HepG2 (cell line): ENCODE results near the gene NDUFB3. TPM values are rescaled to one million over a fixed set of nuclear protein-coding genes. Genes with fewer than 3 reads are reported as not detected.

Experiments
- AGO1 ChIP-seq: fragments of 200-400 bp; formaldehyde crosslinking; IDR thresholded peaks from 2 replicates; pipeline ENCODE4 v1.6.1; 2017; ENCODE audit warnings: mild to moderate bottlenecking, low read depth, low read length, moderate library complexity; ENCODE audit not compliant: poor library complexity, severe bottlenecking
- BORCS8-MEF2B ChIP-seq: sonication (generic); formaldehyde crosslinking; IDR thresholded peaks from 2 replicates; pipeline ENCODE4 v1.8.0; 2022; ENCODE audit warnings: mild to moderate bottlenecking, missing genetic modification reagents
- EED ChIP-seq: sonication (generic); formaldehyde crosslinking; IDR thresholded peaks from 2 replicates; pipeline ENCODE4 v1.5.0; 2020; ENCODE audit warnings: mild to moderate bottlenecking, missing genetic modification reagents
- FOXP1 ChIP-seq, 2 experiments: fragments of 450-650 bp in 1 of 2; IDR thresholded peaks; 2 replicates each; pipeline ENCODE4 v1.6.1; 2017 to 2018; ENCODE audit warnings: antibody characterized with exemption in 1 of 2
- MNT ChIP-seq: fragments of 450-650 bp; IDR thresholded peaks from 2 replicates; pipeline ENCODE4 v1.6.1; 2016
- POGZ ChIP-seq: sonication (generic); formaldehyde crosslinking; IDR thresholded peaks from 2 replicates; pipeline ENCODE4 v1.4.0; 2020; ENCODE audit warnings: mild to moderate bottlenecking, missing genetic modification reagents
- POLR2AphosphoS2 ChIP-seq: IDR thresholded peaks from 2 replicates; pipeline ENCODE4 v1.6.1; 2011; ENCODE audit warnings: low read depth, low read length, improper control_type of control experiment
- REL ChIP-seq: sonication (generic); formaldehyde crosslinking; conservative IDR thresholded peaks from 2 replicates; pipeline ENCODE4 v1.8.0; 2022; ENCODE audit warnings: mild to moderate bottlenecking, missing genetic modification reagents, moderate library complexity
- ZBTB42 ChIP-seq: sonication (generic); formaldehyde crosslinking; IDR thresholded peaks from 2 replicates; pipeline ENCODE4 v1.5.0; 2020; ENCODE audit warnings: mild to moderate bottlenecking, missing genetic modification reagents
- ZNF124 ChIP-seq: sonication (generic); formaldehyde crosslinking; IDR thresholded peaks from 2 replicates; pipeline ENCODE4 v1.4.0; 2020; ENCODE audit warnings: missing genetic modification reagents
- ZNF180 ChIP-seq: sonication (generic); formaldehyde crosslinking; IDR thresholded peaks from 2 replicates; pipeline ENCODE4 v1.4.0; 2020; ENCODE audit warnings: low read depth, missing genetic modification reagents, borderline replicate concordance
- ZNF615 ChIP-seq: sonication (generic); formaldehyde crosslinking; IDR thresholded peaks from 2 replicates; pipeline ENCODE4 v1.5.0; 2020; ENCODE audit warnings: mild to moderate bottlenecking, missing genetic modification reagents, borderline replicate concordance
- ZNF781 ChIP-seq: sonication (generic); formaldehyde crosslinking; IDR thresholded peaks from 2 replicates; pipeline ENCODE4 v1.5.1; 2020; ENCODE audit warnings: borderline replicate concordance, mild to moderate bottlenecking, missing genetic modification reagents; ENCODE audit errors: not compliant biosample characterization
- ZNF841 ChIP-seq: sonication (generic); formaldehyde crosslinking; IDR thresholded peaks from 2 replicates; pipeline ENCODE4 v1.8.1; 2023; ENCODE audit warnings: missing genetic modification reagents, borderline replicate concordance
- polyA plus RNA-seq, 8 experiments: library from polyadenylated mRNA; depleted of rRNA in 3 of 8; stranded (reverse) in 7 of 8; unstranded in 1 of 8; fragments of >200 nt; fragmentation: Illumina TruSeq in 4 of 8; extraction: Trizol in 4 of 8; gene quantifications; 2 replicates each; pipeline versions ENCODE4 v1.2.1 to v1.2.3, GENCODE V29; 2011 to 2016; ENCODE audit warnings: low read depth in 4 of 8, missing spikeins in 1 of 8, mixed read lengths in 1 of 8; ENCODE audit not compliant: insufficient read depth in 1 of 8
- total RNA-seq, 5 experiments: library from RNA; depleted of rRNA; stranded (reverse); fragments of >200 nt; fragmentation: Illumina TruSeq; extraction: Trizol; gene quantifications; 2 replicates each; pipeline ENCODE4 v1.2.3, GENCODE V29; 2016; ENCODE audit warnings: low read depth in 1 of 5
- TF ChIP-seq, protein P1 (sequence below): sonication (generic); formaldehyde crosslinking; IDR thresholded peaks from 2 replicates; pipeline ENCODE4 v1.5.1; 2020; ENCODE audit warnings: mild to moderate bottlenecking, missing genetic modification reagents, moderate library complexity
- TF ChIP-seq, protein P2 (sequence below): sonication (generic); formaldehyde crosslinking; IDR thresholded peaks from 2 replicates; pipeline ENCODE4 v1.5.0; 2020; ENCODE audit warnings: missing genetic modification reagents, mild to moderate bottlenecking, borderline replicate concordance
- TF ChIP-seq, protein P3 (sequence below): sonication (generic); formaldehyde crosslinking; IDR thresholded peaks from 2 replicates; pipeline ENCODE4 v1.9.0; 2021; ENCODE audit warnings: missing genetic modification reagents, borderline replicate concordance

The NDUFB3 gene
- total and polyA plus RNA-seq, 2 of the 13 experiments (the other 11 are each of a cell fraction or from before 2014, with no cell fraction given), result 50.7 to 159 TPM

DNA sequence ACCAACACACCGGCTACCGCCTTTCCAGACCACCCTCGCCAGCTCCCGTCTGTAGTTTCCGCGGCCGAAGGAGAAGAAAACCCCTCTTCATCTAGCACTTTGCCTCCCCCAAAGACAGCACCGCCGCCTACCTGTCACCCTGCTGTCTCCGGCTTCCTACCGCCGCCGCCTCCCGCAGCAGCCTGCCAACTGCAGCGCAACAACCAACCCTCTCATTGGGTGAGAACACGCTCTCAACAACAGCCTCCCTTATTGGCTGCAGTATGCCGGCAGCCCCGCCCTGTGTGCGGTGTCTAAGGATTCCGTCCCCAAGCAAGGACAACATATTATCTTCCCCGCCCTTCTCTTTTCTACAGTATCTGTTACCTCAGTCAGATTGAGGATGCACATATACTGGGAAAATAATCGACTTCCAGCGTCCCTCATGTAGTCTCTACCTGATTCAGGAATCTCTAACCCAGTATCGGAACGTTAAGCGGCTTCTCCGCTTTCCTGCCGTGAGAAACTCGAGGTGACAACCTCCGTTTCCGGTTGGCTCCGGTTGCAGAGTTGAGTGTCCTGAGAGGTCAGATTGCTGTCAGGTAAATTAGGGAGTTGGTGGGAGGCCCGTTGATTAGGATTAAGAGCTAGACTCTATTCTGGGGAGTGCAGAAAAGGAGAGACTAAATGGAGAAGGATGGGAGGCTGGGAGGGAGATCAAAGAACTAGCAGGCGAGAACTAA is at the start of gene NDUFB3, which contains the start of gene HYCC2 (continued):
- TF ChIP-seq ZNF615, result no peak; the same call in 1 of the 2 replicates
- no peak for TF ChIP-seq POLR2AphosphoS2
- peak; percentile 91; the same call in 1 of the 2 replicates for TF ChIP-seq POGZ (CRISPR knock-in tag)
- TF ChIP-seq AGO1, result no peak
- TF ChIP-seq, protein P1, sequence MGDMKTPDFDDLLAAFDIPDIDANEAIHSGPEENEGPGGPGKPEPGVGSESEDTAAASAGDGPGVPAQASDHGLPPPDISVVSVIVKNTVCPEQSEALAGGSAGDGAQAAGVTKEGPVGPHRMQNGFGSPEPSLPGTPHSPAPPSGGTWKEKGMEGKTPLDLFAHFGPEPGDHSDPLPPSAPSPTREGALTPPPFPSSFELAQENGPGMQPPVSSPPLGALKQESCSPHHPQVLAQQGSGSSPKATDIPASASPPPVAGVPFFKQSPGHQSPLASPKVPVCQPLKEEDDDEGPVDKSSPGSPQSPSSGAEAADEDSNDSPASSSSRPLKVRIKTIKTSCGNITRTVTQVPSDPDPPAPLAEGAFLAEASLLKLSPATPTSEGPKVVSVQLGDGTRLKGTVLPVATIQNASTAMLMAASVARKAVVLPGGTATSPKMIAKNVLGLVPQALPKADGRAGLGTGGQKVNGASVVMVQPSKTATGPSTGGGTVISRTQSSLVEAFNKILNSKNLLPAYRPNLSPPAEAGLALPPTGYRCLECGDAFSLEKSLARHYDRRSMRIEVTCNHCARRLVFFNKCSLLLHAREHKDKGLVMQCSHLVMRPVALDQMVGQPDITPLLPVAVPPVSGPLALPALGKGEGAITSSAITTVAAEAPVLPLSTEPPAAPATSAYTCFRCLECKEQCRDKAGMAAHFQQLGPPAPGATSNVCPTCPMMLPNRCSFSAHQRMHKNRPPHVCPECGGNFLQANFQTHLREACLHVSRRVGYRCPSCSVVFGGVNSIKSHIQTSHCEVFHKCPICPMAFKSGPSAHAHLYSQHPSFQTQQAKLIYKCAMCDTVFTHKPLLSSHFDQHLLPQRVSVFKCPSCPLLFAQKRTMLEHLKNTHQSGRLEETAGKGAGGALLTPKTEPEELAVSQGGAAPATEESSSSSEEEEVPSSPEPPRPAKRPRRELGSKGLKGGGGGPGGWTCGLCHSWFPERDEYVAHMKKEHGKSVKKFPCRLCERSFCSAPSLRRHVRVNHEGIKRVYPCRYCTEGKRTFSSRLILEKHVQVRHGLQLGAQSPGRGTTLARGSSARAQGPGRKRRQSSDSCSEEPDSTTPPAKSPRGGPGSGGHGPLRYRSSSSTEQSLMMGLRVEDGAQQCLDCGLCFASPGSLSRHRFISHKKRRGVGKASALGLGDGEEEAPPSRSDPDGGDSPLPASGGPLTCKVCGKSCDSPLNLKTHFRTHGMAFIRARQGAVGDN (CRISPR knock-in tag), result peak; percentile 90
- TF ChIP-seq ZNF781 (CRISPR knock-in tag), result peak; percentile 92
- peak; percentile 62 for TF ChIP-seq MNT
- peak; percentile 62; the same call in 1 of the 2 replicates for TF ChIP-seq FOXP1 (IDR thresholded peaks at IDR 0.05)
- peak; percentile 29 for TF ChIP-seq FOXP1 (CRISPR knock-in tag; IDR thresholded peaks at IDR 0.05)
- no peak for TF ChIP-seq ZBTB42
- peak; percentile 95; the same call in 1 of the 2 replicates for TF ChIP-seq REL (CRISPR knock-in tag)
- TF ChIP-seq, protein P2, sequence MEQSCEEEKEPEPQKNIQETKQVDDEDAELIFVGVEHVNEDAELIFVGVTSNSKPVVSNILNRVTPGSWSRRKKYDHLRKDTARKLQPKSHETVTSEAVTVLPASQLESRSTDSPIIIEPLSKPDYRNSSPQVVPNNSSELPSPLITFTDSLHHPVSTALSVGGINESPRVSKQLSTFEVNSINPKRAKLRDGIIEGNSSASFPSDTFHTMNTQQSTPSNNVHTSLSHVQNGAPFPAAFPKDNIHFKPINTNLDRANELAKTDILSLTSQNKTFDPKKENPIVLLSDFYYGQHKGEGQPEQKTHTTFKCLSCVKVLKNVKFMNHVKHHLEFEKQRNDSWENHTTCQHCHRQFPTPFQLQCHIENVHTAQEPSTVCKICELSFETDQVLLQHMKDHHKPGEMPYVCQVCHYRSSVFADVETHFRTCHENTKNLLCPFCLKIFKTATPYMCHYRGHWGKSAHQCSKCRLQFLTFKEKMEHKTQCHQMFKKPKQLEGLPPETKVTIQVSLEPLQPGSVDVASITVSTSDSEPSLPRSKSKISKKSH (CRISPR knock-in tag), result peak; percentile 87; the same call in 1 of the 2 replicates
- peak; percentile 69 for TF ChIP-seq ZNF124 (CRISPR knock-in tag)
- peak; percentile 76 for TF ChIP-seq BORCS8-MEF2B (CRISPR knock-in tag)
- no peak for TF ChIP-seq EED
- no peak for TF ChIP-seq ZNF180 (CRISPR knock-in tag)
- TF ChIP-seq ZNF841 (CRISPR knock-in tag), result 0 out of 2 replicates have a peak, but pooled peaks have one; percentile 56
- TF ChIP-seq, protein P3, sequence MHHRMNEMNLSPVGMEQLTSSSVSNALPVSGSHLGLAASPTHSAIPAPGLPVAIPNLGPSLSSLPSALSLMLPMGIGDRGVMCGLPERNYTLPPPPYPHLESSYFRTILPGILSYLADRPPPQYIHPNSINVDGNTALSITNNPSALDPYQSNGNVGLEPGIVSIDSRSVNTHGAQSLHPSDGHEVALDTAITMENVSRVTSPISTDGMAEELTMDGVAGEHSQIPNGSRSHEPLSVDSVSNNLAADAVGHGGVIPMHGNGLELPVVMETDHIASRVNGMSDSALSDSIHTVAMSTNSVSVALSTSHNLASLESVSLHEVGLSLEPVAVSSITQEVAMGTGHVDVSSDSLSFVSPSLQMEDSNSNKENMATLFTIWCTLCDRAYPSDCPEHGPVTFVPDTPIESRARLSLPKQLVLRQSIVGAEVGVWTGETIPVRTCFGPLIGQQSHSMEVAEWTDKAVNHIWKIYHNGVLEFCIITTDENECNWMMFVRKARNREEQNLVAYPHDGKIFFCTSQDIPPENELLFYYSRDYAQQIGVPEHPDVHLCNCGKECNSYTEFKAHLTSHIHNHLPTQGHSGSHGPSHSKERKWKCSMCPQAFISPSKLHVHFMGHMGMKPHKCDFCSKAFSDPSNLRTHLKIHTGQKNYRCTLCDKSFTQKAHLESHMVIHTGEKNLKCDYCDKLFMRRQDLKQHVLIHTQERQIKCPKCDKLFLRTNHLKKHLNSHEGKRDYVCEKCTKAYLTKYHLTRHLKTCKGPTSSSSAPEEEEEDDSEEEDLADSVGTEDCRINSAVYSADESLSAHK, result 0 out of 2 replicates have a peak, but pooled peaks have one; percentile 71
